Measurements from ENCODE around the gene RASSF1.

The RASSF1 gene

DNA sequence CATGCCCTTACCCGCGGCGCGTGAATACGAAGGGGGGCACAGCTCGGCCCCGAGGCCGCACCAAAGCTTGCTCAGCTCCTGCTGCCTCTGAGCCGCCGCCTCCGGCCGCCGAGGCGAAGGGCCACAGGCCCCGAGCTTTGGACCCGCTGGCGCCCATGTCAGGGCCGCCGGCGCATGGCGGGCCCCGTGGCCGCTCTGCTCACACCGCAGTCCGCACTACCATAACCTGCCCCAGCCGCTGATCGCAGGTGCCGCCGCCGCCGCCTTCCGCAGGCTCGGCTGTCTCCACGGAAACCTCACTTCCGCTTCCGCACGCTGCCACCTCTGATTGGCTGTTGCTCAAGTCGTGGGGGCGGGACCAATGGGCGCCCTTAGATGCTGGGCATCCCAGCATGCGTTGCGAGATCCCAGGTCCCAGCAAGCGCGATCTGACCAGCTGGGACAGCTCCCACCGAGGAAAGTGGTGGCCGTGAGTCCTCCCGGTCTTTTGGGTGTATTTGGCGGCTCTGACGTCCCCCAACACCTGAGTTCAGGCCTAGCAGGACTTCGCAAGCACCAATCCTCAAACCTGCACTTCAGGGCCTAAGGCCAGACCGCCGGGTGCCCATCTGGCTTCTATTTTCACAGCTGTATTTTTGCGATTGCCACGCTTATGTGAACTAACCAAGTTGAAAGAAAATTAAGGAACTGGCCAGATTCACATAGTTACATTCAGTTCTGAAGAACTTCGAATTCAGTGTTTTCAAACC, 12.5 kb downstream of the RASSF1 start, which contains the start of gene TUSC2:
Gene TUSC2, minus strand, starts transcription at position 281 of the 749 bp plus-strand sequence. Its CDS starts 124 bp downstream, at position 157.
- H3K27ac ChIP-seq (ENCODE audit: low read length) = peak within 1 kb of the TSS; percentile 73
- H2AFZ ChIP-seq (ENCODE audit: low read depth, low read length) = peak within 1 kb of the TSS; percentile 78
- H3K9me3 ChIP-seq (ENCODE audit: insufficient read depth, low read length, severe bottlenecking) = no peaks in the 10 kb centered on the region
- H3K79me2 ChIP-seq (ENCODE audit: insufficient read depth, low read length) = peaks cover 42% of the 10 kb centered on the region
- ATAC-seq (ENCODE audit: insufficient read depth, low read depth) (peak; percentile 95), DNase-seq (peak; percentile 96)
- no peak for TF ChIP-seq EZH2 (IDR thresholded peaks at IDR 0.05; ENCODE audit: borderline replicate concordance, low read depth, low read length, severe bottlenecking)
- TF ChIP-seq, protein P1, sequence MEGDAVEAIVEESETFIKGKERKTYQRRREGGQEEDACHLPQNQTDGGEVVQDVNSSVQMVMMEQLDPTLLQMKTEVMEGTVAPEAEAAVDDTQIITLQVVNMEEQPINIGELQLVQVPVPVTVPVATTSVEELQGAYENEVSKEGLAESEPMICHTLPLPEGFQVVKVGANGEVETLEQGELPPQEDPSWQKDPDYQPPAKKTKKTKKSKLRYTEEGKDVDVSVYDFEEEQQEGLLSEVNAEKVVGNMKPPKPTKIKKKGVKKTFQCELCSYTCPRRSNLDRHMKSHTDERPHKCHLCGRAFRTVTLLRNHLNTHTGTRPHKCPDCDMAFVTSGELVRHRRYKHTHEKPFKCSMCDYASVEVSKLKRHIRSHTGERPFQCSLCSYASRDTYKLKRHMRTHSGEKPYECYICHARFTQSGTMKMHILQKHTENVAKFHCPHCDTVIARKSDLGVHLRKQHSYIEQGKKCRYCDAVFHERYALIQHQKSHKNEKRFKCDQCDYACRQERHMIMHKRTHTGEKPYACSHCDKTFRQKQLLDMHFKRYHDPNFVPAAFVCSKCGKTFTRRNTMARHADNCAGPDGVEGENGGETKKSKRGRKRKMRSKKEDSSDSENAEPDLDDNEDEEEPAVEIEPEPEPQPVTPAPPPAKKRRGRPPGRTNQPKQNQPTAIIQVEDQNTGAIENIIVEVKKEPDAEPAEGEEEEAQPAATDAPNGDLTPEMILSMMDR (IDR thresholded peaks at IDR 0.05; ENCODE audit: borderline replicate concordance, extremely low read depth, low read length, poor library complexity, severe bottlenecking) = no peak
- peaks cover 31% of the 10 kb centered on the region for H4K20me1 ChIP-seq (ENCODE audit: insufficient read depth, low read length)
- H3K27me3 ChIP-seq (ENCODE audit: insufficient read depth, low read length, poor library complexity) = no peaks in the 10 kb centered on the region
- H3K9ac ChIP-seq (ENCODE audit: low read depth, low read length) = peak within 1 kb of the TSS; percentile 79
- H3K36me3 ChIP-seq (ENCODE audit: insufficient read depth, low read length) = peaks cover 62% of the 10 kb centered on the region
- peak within 1 kb of the TSS; percentile 80 for H3K4me2 ChIP-seq (ENCODE audit: insufficient read depth, low read length)
- H3K4me3 ChIP-seq (ENCODE audit: low read depth in 1 of 2, low read length in 2 of 2) = peak within 1 kb of the TSS; percentile 88 to 89
- peaks cover 58% of the 10 kb centered on the region for H3K4me1 ChIP-seq (ENCODE audit: insufficient read depth, low read length)

DNA sequence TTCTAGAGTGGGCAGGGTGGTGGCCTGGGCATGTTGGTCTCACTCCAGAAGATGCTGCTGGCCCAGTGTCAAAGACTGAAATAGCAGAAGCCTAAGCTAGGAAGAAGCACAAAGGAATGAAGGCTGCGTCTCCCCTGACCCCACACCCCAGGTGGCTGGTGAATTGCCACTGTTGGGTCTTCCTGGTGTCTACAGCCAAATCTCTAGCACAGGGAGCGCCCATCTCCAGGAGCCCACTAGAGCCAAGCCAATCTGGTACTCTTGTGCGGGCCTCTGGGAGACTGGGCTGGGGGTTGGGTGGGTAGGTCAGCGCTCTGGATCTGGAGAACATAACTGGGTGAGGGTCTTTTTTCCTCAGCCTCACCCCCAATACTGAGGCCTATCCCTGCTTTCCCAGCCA, 13.5 kb downstream of the RASSF1 start:
- Histone ChIP-seq H3K9ac (ENCODE audit: low read depth, low read length) (peak overlapping the region; percentile 79), H3K4me1 (ENCODE audit: insufficient read depth, low read length) (peaks cover 59% of the 10 kb centered on the region), H3K27me3 (ENCODE audit: insufficient read depth, low read length, poor library complexity) (no peaks in the 10 kb centered on the region), H3K4me2 (ENCODE audit: insufficient read depth, low read length) (peak overlapping the region; percentile 80), H3K4me3 (ENCODE audit: low read depth in 1 of 2, low read length in 2 of 2) (peak overlapping the region; percentile 88 to 89), H3K27ac (ENCODE audit: low read length) (peak overlapping the region; percentile 73), H3K79me2 (ENCODE audit: insufficient read depth, low read length) (peaks cover 33% of the 10 kb centered on the region), H3K36me3 (ENCODE audit: insufficient read depth, low read length) (peaks cover 55% of the 10 kb centered on the region), H4K20me1 (ENCODE audit: insufficient read depth, low read length) (peaks cover 26% of the 10 kb centered on the region), H2AFZ (ENCODE audit: low read depth, low read length) (no peak overlapping the region), H3K9me3 (ENCODE audit: insufficient read depth, low read length, severe bottlenecking) (no peaks in the 10 kb centered on the region)
- TF ChIP-seq, protein P1 (IDR thresholded peaks at IDR 0.05; ENCODE audit: borderline replicate concordance, extremely low read depth, low read length, poor library complexity, severe bottlenecking) = no peak
- no peak for TF ChIP-seq EZH2 (IDR thresholded peaks at IDR 0.05; ENCODE audit: borderline replicate concordance, low read depth, low read length, severe bottlenecking)
- no peak for DNase-seq
- no peak for ATAC-seq (ENCODE audit: insufficient read depth, low read depth)

DNA sequence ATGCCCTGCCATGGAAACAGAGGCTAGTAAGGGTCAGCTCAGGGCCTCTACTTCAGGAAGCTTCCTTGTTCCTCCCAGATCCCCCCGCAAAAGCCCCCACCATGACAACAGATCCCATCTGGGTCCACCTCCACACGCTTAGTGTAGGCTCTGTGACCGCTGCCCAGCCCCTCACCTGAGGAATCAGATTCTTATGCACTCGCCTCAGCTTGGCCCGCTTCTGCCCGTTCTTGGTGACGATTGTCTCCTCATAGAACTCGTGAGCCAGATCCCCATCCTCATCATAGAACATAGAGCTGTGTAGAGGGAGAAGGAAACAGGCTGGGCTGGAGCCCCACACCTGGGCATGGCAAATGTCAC, 14.5 kb downstream of the RASSF1 start:
- Histone ChIP-seq H3K9me3 (ENCODE audit: insufficient read depth, low read length, severe bottlenecking) (no peaks in the 10 kb centered on the region), H3K4me2 (ENCODE audit: insufficient read depth, low read length) (peak overlapping the region; percentile 23), H3K27me3 (ENCODE audit: insufficient read depth, low read length, poor library complexity) (no peaks in the 10 kb centered on the region), H2AFZ (ENCODE audit: low read depth, low read length) (no peak overlapping the region), H3K79me2 (ENCODE audit: insufficient read depth, low read length) (peaks cover 27% of the 10 kb centered on the region), H3K36me3 (ENCODE audit: insufficient read depth, low read length) (peaks cover 45% of the 10 kb centered on the region), H4K20me1 (ENCODE audit: insufficient read depth, low read length) (peaks cover 17% of the 10 kb centered on the region; the same call in 1 of the 2 replicates), H3K4me3 (ENCODE audit: low read depth in 1 of 2, low read length in 2 of 2) (no peak overlapping the region), H3K27ac (ENCODE audit: low read length) (no peak overlapping the region), H3K9ac (ENCODE audit: low read depth, low read length) (peak overlapping the region; percentile 21), H3K4me1 (ENCODE audit: insufficient read depth, low read length) (peaks cover 58% of the 10 kb centered on the region)
- ATAC-seq (ENCODE audit: insufficient read depth, low read depth) (no peak), DNase-seq (no peak)
- TF ChIP-seq, protein P1 (IDR thresholded peaks at IDR 0.05; ENCODE audit: borderline replicate concordance, extremely low read depth, low read length, poor library complexity, severe bottlenecking) = no peak
- no peak for TF ChIP-seq EZH2 (IDR thresholded peaks at IDR 0.05; ENCODE audit: borderline replicate concordance, low read depth, low read length, severe bottlenecking)

Data from DND-41 (cell line).